ENCODE results near the gene FRMD8. TPM values are rescaled to one million over a fixed set of nuclear protein-coding genes. Genes with fewer than 3 reads are reported as not detected.
A peak's percentile ranks its signal among the peaks of the same experiment; 100 is the strongest.

FRMD8 gene
- polyA plus RNA-seq, 1 donor (not counting 4 experiments of a cell fraction or from before 2014, with no cell fraction given): 24.1 TPM

DNA sequence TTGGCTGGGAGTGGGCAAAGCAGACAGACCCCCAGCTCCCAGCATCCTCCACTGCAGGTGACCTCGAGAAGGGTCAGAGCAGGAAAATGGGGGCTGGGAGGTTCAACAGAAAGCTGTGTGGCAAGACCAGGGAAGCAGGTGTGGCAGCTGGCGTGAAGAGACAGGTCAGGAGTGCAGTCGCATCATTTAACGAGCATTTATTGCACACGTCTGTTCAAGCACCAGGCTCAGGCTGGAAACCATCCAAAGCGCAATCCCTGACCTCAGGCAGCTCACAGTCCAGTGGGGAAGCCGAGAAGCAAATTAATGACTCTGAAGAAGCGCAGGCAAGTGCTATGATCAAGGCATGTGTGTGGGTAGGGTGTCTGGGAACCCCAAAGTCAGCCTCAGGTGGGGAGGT is 11.4 kb upstream of the FRMD8 start:
- no peak for DNase-seq (ENCODE audit: low read depth, low spot score)

DNA sequence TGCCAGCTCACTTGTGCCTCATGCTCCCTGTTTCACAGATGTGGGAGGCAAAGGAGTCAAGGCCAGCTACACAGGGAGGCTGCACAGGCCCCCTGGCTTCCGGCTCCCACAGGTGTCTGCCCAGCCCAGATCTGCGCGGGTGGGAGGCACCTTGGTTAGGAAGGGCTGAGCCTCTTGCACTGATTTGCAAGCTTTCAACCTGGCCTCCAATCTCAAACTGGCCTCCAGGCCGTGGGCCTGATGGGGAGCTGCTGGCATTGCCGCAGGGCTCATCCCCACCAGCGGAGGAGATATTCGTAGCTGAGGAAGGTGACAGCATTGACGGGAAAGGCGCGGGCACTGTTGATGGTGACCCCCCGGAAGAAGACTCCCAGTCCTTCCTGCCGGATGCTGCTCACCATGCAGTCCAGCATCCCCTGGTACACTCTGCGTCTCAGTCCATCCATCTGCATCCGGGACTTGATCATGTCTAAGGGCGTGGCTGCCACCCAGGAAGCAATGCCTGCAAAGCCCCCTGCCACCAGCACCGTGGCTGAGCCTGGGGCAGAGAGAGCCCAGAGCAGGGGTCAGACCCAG is 10.2 kb upstream of the FRMD8 start:
- dilution Hi-C loops (cut with MboI; ENCODE audit: extremely low pct_ligation_motif_present, low sequenced_read_pairs): no loop called here
- no peaks in the 10 kb centered on the region for H3K79me2 ChIP-seq (ENCODE audit: control insufficient read depth, insufficient read depth, low read length)
- TF ChIP-seq EZH2 (IDR thresholded peaks at IDR 0.05; ENCODE audit: low read length): no peak
- TF ChIP-seq, protein P1, sequence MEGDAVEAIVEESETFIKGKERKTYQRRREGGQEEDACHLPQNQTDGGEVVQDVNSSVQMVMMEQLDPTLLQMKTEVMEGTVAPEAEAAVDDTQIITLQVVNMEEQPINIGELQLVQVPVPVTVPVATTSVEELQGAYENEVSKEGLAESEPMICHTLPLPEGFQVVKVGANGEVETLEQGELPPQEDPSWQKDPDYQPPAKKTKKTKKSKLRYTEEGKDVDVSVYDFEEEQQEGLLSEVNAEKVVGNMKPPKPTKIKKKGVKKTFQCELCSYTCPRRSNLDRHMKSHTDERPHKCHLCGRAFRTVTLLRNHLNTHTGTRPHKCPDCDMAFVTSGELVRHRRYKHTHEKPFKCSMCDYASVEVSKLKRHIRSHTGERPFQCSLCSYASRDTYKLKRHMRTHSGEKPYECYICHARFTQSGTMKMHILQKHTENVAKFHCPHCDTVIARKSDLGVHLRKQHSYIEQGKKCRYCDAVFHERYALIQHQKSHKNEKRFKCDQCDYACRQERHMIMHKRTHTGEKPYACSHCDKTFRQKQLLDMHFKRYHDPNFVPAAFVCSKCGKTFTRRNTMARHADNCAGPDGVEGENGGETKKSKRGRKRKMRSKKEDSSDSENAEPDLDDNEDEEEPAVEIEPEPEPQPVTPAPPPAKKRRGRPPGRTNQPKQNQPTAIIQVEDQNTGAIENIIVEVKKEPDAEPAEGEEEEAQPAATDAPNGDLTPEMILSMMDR (optimal IDR thresholded peaks at IDR 0.05 in 1 of 3, IDR thresholded peaks at IDR 0.05 in 1 of 3, conservative IDR thresholded peaks at IDR 0.05 in 1 of 3; ENCODE audit: extremely low read depth in 1 of 3, insufficient read depth in 2 of 3, low read length in 3 of 3): no peak
- H4K20me1 ChIP-seq (ENCODE audit: control insufficient read depth, extremely low read depth, insufficient read depth, low read length): no peaks in the 10 kb centered on the region
- no peaks in the 10 kb centered on the region for H3K9me3 ChIP-seq (ENCODE audit: control insufficient read depth, low read depth, low read length)
- no peak for FAIRE-seq
- no peak overlapping the region for H3K9ac ChIP-seq (ENCODE audit: control insufficient read depth, extremely low read depth, insufficient read depth, low read length)
- no peaks in the 10 kb centered on the region for H3K36me3 ChIP-seq (ENCODE audit: control insufficient read depth in 2 of 2, extremely low read depth in 1 of 2, insufficient read depth in 2 of 2, low read length in 2 of 2)
- H3K27ac ChIP-seq (ENCODE audit: control insufficient read depth, insufficient read depth, low read length): no peak overlapping the region
- no peak overlapping the region for H3K4me2 ChIP-seq (ENCODE audit: control insufficient read depth, extremely low read depth, insufficient read depth, low read depth, low read length)
- no peaks in the 10 kb centered on the region for H3K9me1 ChIP-seq (ENCODE audit: control insufficient read depth, extremely low read depth, insufficient read depth, low read length)
- H2AFZ ChIP-seq (ENCODE audit: control insufficient read depth, low read length): no peak overlapping the region
- no peaks in the 10 kb centered on the region for H3K27me3 ChIP-seq (ENCODE audit: control insufficient read depth, extremely low read depth, insufficient read depth, low read length)
- H3K4me3 ChIP-seq (ENCODE audit: control insufficient read depth in 2 of 3, extremely low read depth in 1 of 3, insufficient read depth in 2 of 3, low read depth in 1 of 3, low read length in 3 of 3): no peak overlapping the region
- no peak for DNase-seq (ENCODE audit: low read depth, low spot score)
- no peaks in the 10 kb centered on the region for H3K4me1 ChIP-seq (ENCODE audit: control insufficient read depth, extremely low read depth, insufficient read depth, low read length)

More for the DNA sequence above, 11.4 kb upstream of the FRMD8 start:
- H3K9me1 ChIP-seq (ENCODE audit: control insufficient read depth, extremely low read depth, insufficient read depth, low read length): no peaks in the 10 kb centered on the region
- H3K9ac ChIP-seq (ENCODE audit: control insufficient read depth, extremely low read depth, insufficient read depth, low read length): no peak overlapping the region
- no peaks in the 10 kb centered on the region for H3K36me3 ChIP-seq (ENCODE audit: control insufficient read depth in 2 of 2, extremely low read depth in 1 of 2, insufficient read depth in 2 of 2, low read length in 2 of 2)
- TF ChIP-seq EZH2 (IDR thresholded peaks at IDR 0.05; ENCODE audit: low read length): no peak
- TF ChIP-seq, protein P1 (optimal IDR thresholded peaks at IDR 0.05 in 1 of 3, IDR thresholded peaks at IDR 0.05 in 1 of 3, conservative IDR thresholded peaks at IDR 0.05 in 1 of 3; ENCODE audit: extremely low read depth in 1 of 3, insufficient read depth in 2 of 3, low read length in 3 of 3): no peak
- no peaks in the 10 kb centered on the region for H3K9me3 ChIP-seq (ENCODE audit: control insufficient read depth, low read depth, low read length)
- H2AFZ ChIP-seq (ENCODE audit: control insufficient read depth, low read length): no peak overlapping the region
- no peaks in the 10 kb centered on the region for H3K4me1 ChIP-seq (ENCODE audit: control insufficient read depth, extremely low read depth, insufficient read depth, low read length)
- no peak overlapping the region for H3K27ac ChIP-seq (ENCODE audit: control insufficient read depth, insufficient read depth, low read length)
- dilution Hi-C loops (cut with MboI; ENCODE audit: extremely low pct_ligation_motif_present, low sequenced_read_pairs): no loop called here
- no peak overlapping the region for H3K4me2 ChIP-seq (ENCODE audit: control insufficient read depth, extremely low read depth, insufficient read depth, low read depth, low read length)
- no peaks in the 10 kb centered on the region for H3K27me3 ChIP-seq (ENCODE audit: control insufficient read depth, extremely low read depth, insufficient read depth, low read length)
- H3K4me3 ChIP-seq (ENCODE audit: control insufficient read depth in 2 of 3, extremely low read depth in 1 of 3, insufficient read depth in 2 of 3, low read depth in 1 of 3, low read length in 3 of 3): no peak overlapping the region
- peak; percentile 43 for FAIRE-seq
- H4K20me1 ChIP-seq (ENCODE audit: control insufficient read depth, extremely low read depth, insufficient read depth, low read length): no peaks in the 10 kb centered on the region
- H3K79me2 ChIP-seq (ENCODE audit: control insufficient read depth, insufficient read depth, low read length): no peaks in the 10 kb centered on the region
